CD4-positive, alpha-beta T cell (primary cell): ENCODE data around the gene CPB2. TPM values are rescaled to one million over a fixed set of nuclear protein-coding genes. Genes with fewer than 3 reads are reported as not detected.

ENCODE experiments used
- ATAC-seq: fragments of 200-7000 bp; cut with Tn5 transposase; one replicate; pipeline ENCODE4 v1.10.0; 2022; ENCODE audit warnings: mild to moderate bottlenecking; ENCODE audit not compliant: poor library complexity
- CTCF ChIA-PET: fragments of 350-600 bp; sonication (Branson Sonifier 250); formaldehyde crosslinking; loops from one replicate; lab custom pipeline; 2021; ENCODE audit warnings: antibody characterized with exemption, inconsistent platforms; lab: Charles Lee
- POLR2A ChIA-PET: fragments of 350-600 bp; sonication (Branson Sonifier 250); formaldehyde crosslinking; loops from one replicate; lab custom pipeline; 2021; ENCODE audit warnings: antibody characterized with exemption, inconsistent platforms; lab: Charles Lee
- DNase-seq, 14 experiments: peaks; one replicate each; pipeline ENCODE4 v3.0.0-alpha.2; 2013 to 2020; ENCODE audit warnings: mixed read lengths in 2 of 14
- H3K27ac ChIP-seq, 2 donors: one replicate each; pipeline versions ENCODE4 v1.5.1 to v1.7.0; 2013; ENCODE audit warnings: low read length in 2 of 2, low read depth in 1 of 2, mild to moderate bottlenecking in 1 of 2
- H3K27me3 ChIP-seq, 2 experiments: 1 replicate in 1 of 2; 2 replicates in 1 of 2; pipeline versions ENCODE4 v1.6.1 to v1.7.0; 2013; ENCODE audit warnings: low read length in 2 of 2, control low read depth in 1 of 2, mild to moderate bottlenecking in 1 of 2, moderate library complexity in 1 of 2; ENCODE audit not compliant: insufficient read depth in 2 of 2, control insufficient read depth in 1 of 2
- H3K36me3 ChIP-seq: one replicate; pipeline ENCODE4 v1.6.1; 2013; ENCODE audit warnings: low read length, control low read depth; ENCODE audit not compliant: insufficient read depth
- H3K4me1 ChIP-seq: one replicate; pipeline ENCODE4 v1.6.1; 2013; ENCODE audit warnings: low read length, control low read depth; ENCODE audit not compliant: insufficient read depth
- H3K4me3 ChIP-seq: one replicate; pipeline ENCODE4 v1.5.1; 2013; ENCODE audit warnings: mild to moderate bottlenecking, low read length, moderate library complexity
- H3K9me3 ChIP-seq, 2 experiments: 1 replicate in 1 of 2; 2 replicates in 1 of 2; pipeline versions ENCODE4 v1.6.1 to v1.7.0; 2013; ENCODE audit warnings: low read length in 2 of 2, mild to moderate bottlenecking in 2 of 2, control low read depth in 1 of 2, moderate library complexity in 1 of 2; ENCODE audit not compliant: control insufficient read depth in 1 of 2, insufficient read depth in 1 of 2
- H3K27ac Mint-ChIP-seq: one replicate; pipeline ENCODE4 v1.8.0; 2020; ENCODE audit warnings: mixed read lengths
- H3K27me3 Mint-ChIP-seq: one replicate; pipeline ENCODE4 v1.8.0; 2021; ENCODE audit warnings: mixed read lengths
- H3K36me3 Mint-ChIP-seq: one replicate; pipeline ENCODE4 v1.8.0; 2021; ENCODE audit warnings: low read depth, mixed read lengths
- H3K4me1 Mint-ChIP-seq: one replicate; pipeline ENCODE4 v1.8.0; 2021; ENCODE audit warnings: low read depth, mixed read lengths
- H3K4me3 Mint-ChIP-seq: one replicate; pipeline ENCODE4 v1.8.0; 2020; ENCODE audit warnings: mild to moderate bottlenecking, mixed read lengths
- H3K9me3 Mint-ChIP-seq: one replicate; pipeline ENCODE4 v1.8.0; 2020; ENCODE audit warnings: mixed read lengths
- intact Hi-C, 2 experiments: fragments of 100-400 bp; cut with DNase I in 1 of 2; cut with micrococcal nuclease in 1 of 2; formaldehyde crosslinking; loops; one replicate each; pipeline versions ENCODE4 v1.15.1 to v1.9.0; 2023 to 2025; cut with DNase I, micrococcal nuclease
- total RNA-seq, 174 experiments: library from RNA in 2 of 174; stranded (reverse) in 2 of 174; gene quantifications; one replicate each; pipeline ENCODE4 v1.2.3 and lab custom pipeline; 2021 to 2026
- TF ChIP-seq, protein P1 (sequence below): fragments of 200-600 bp; IDR thresholded peaks from one replicate; pipeline ENCODE4 v1.8.0; 2022; ENCODE audit warnings: antibody characterized with exemption, mild to moderate bottlenecking

Gene CPB2
- total RNA-seq, 2 experiments from 2014 or later, result not detected

DNA sequence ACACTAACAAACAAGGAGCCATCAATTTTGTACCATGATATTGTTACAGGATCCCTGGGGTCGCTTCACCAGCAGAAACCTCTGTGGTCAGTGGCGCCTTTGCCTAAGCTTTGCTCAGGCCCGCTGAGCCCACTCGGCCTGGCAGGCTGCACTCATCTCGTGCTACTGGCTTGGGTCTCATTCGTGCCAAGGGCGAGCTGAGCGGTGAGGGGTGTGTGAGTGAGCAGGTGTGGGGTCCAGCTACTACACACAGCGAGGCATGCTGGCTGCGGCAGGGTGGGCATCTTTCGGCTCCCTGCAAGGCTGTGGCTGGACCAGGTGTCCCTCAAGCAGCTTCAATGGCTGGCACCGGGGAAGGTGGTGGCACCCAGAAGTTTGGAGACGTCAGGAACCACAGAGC is 19.1 kb downstream of the CPB2 start:
- Mint-ChIP-seq H3K4me1 (no peaks in the 10 kb centered on the region), H3K27ac (no peak overlapping the region), H3K36me3 (no peaks in the 10 kb centered on the region), H3K4me3 (no peak overlapping the region), H3K9me3 (no peaks in the 10 kb centered on the region), H3K27me3 (peaks cover 4% of the 10 kb centered on the region)
- H3K27ac ChIP-seq, result no peak overlapping the region
- no peaks in the 10 kb centered on the region for H3K4me1 ChIP-seq
- ChIA-PET POLR2A (no interaction called here), CTCF (no interaction called here)
- H3K9me3 ChIP-seq, result no peaks in the 10 kb centered on the region
- TF ChIP-seq, protein P1, sequence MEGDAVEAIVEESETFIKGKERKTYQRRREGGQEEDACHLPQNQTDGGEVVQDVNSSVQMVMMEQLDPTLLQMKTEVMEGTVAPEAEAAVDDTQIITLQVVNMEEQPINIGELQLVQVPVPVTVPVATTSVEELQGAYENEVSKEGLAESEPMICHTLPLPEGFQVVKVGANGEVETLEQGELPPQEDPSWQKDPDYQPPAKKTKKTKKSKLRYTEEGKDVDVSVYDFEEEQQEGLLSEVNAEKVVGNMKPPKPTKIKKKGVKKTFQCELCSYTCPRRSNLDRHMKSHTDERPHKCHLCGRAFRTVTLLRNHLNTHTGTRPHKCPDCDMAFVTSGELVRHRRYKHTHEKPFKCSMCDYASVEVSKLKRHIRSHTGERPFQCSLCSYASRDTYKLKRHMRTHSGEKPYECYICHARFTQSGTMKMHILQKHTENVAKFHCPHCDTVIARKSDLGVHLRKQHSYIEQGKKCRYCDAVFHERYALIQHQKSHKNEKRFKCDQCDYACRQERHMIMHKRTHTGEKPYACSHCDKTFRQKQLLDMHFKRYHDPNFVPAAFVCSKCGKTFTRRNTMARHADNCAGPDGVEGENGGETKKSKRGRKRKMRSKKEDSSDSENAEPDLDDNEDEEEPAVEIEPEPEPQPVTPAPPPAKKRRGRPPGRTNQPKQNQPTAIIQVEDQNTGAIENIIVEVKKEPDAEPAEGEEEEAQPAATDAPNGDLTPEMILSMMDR, result no peak
- ATAC-seq (no peak), DNase-seq (no peak)
- H3K27me3 ChIP-seq, result no peaks in the 10 kb centered on the region
- no peak overlapping the region for H3K4me3 ChIP-seq
- H3K36me3 ChIP-seq, result no peaks in the 10 kb centered on the region
- intact Hi-C loops, result no loop called here

DNA sequence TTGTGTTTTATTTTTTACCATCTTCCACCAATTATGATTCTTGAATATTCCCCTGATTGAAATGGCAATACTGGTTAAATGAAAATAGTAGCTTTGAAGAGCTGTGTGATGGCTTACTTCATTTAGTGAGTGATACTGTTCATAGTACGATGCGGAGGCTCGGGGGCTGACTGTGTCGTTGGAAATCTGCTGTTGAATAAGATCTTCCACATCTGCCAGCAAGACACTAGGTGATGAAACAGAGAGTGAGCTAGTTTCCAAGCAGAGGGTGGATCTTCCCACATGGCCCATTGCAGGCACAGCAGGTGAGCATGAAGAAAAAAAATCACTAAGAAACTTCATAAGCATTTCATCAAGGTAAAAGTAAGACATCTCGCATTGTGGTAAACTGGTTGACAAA is 22.5 kb downstream of the CPB2 start:
- POLR2A ChIA-PET, result interaction anchor here (1.2 kb wide), 1 partner anchor 213 kb away, joined by 3 read pairs; no protein-coding TSS in a partner anchor
- TF ChIP-seq, protein P1, result no peak
- ATAC-seq (no peak), DNase-seq (no peak)
- Mint-ChIP-seq H3K4me1 (peaks cover 13% of the 10 kb centered on the region), H3K36me3 (no peaks in the 10 kb centered on the region), H3K9me3 (no peaks in the 10 kb centered on the region), H3K27me3 (peaks cover 2% of the 10 kb centered on the region), H3K4me3 (no peak overlapping the region), H3K27ac (no peak overlapping the region)
- H3K27ac ChIP-seq, result no peak overlapping the region
- H3K9me3 ChIP-seq, result no peaks in the 10 kb centered on the region
- intact Hi-C loops, result no loop called here
- H3K4me1 ChIP-seq, result no peaks in the 10 kb centered on the region
- no peaks in the 10 kb centered on the region for H3K36me3 ChIP-seq
- no peaks in the 10 kb centered on the region for H3K27me3 ChIP-seq
- no peak overlapping the region for H3K4me3 ChIP-seq
- CTCF ChIA-PET, result interaction anchor here (2.0 kb wide), 1 partner anchor 11 kb away, joined by 4 read pairs; no protein-coding TSS in a partner anchor

DNA sequence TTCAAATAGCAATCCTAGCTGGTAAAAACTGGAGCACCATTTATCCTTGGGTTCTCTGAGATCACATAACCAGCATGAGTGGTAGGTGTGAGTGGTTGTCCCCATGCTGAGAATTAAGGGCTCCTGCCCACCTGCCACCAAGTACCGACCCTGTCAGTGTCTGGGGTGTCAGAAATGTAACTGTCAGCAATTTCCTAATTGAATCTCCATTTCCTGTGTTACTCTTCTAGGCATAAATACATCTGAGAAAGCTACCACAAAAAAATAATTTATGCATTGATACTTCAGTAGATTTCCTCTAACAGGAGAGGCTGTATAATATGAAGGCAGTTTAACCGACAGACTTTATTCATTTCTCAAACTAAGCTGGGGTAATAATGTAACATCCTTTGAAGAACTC is 25.1 kb downstream of the CPB2 start:
- Mint-ChIP-seq H3K4me3 (no peak overlapping the region), H3K27ac (no peak overlapping the region), H3K36me3 (no peaks in the 10 kb centered on the region), H3K27me3 (no peaks in the 10 kb centered on the region), H3K9me3 (peaks cover 2% of the 10 kb centered on the region), H3K4me1 (peaks cover 13% of the 10 kb centered on the region)
- no peaks in the 10 kb centered on the region for H3K27me3 ChIP-seq
- H3K36me3 ChIP-seq, result no peaks in the 10 kb centered on the region
- no peak overlapping the region for H3K4me3 ChIP-seq
- ATAC-seq (no peak), DNase-seq (peak in 1 of 14 experiments; percentile 10)
- H3K9me3 ChIP-seq, result no peaks in the 10 kb centered on the region
- no peak overlapping the region for H3K27ac ChIP-seq
- no peaks in the 10 kb centered on the region for H3K4me1 ChIP-seq
- ChIA-PET CTCF (no interaction called here), POLR2A (no interaction called here)
- TF ChIP-seq, protein P1, result no peak
- intact Hi-C loops, result no loop called here
